Endometrial microvascular endothelial cells (primary cell): Measurements from ENCODE around the gene SOWAHC. TPM values are rescaled to one million over a fixed set of nuclear protein-coding genes. Genes with fewer than 3 reads are reported as not detected.
"Not testable (repeated sequence)": the region's sequence is repeated elsewhere in the genome, so short reads cannot be mapped to it uniquely, and the experiment has no call there.

Source experiments
- in situ Hi-C: cut with HindIII; loops from 2 replicates; pipeline ENCODE4 v1.10.0; 2017; ENCODE audit warnings: low sequenced_read_pairs, low pct_unique_long_range_greater_than_20kb; ENCODE audit errors: inconsistent ontology term
- total RNA-seq: library from RNA; depleted of rRNA; stranded (reverse); fragments of >200 nt; gene quantifications from one replicate; pipeline ENCODE4 v1.2.3, GENCODE V29; 2015; ENCODE audit errors: inconsistent ontology term

SOWAHC gene
- total RNA-seq, 1 donor from 2014 or later: 1.5 TPM

DNA sequence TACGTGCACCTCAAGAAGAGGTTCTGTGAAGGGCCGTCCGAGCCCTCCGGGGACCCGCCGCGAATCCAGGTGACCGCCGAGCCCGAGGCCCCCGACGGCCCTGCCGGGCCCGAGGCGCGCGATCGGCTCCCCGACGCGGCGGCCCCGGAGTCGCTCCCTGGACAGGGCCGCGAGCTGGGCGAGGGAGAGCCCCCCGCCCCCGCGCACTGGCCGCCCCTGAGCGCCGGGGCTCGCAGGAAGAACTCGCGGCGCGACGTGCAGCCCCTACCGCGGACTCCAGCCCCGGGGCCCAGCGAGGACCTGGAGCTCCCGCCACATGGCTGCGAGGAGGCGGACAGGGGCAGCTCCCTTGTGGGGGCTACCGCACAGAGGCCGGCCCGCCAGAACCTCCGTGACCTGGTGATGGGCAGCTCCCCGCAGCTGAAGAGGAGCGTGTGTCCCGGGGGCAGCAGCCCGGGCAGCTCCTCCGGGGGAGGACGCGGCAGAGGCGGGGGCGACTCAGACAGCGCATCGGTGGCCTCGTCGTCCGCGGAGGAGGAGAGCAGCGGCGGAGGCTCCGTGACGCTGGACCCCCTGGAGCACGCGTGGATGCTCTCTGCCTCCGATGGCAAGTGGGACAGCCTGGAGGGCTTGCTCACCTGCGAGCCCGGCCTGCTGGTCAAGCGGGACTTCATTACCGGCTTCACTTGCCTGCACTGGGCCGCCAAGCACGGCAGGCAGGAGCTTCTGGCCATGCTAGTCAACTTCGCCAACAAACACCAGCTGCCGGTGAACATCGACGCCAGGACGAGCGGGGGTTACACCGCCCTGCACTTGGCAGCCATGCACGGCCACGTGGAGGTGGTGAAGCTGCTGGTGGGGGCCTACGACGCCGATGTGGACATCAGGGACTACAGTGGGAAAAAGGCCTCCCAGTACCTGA lies 812 bp downstream of the SOWAHC start:
- in situ Hi-C loops: no loop called here

DNA sequence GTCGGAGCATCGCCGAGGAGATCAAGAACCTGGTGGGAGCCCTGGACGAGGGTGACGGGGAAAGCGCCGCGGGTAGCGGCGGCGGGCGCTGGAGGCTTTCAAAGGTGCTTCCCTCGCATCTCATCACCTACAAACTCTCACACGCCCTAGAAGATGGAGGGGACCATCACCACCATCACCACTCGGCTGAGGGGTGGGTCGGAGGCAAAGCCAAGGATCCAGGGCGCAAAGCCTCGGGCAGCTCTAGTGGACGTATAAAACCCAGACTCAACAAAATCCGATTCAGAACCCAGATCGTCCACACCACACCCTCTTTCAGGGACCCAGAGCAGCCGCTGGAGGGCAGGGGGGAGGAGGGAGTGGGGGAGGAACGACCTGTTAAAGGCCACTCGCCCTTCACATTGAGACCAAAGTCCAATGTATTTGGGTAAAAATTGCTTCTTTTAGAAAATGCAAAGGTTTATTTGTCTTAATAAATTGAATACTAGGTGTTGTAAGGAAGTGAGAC lies 1.5 kb downstream of the SOWAHC start:
- in situ Hi-C loops: no loop called here

DNA sequence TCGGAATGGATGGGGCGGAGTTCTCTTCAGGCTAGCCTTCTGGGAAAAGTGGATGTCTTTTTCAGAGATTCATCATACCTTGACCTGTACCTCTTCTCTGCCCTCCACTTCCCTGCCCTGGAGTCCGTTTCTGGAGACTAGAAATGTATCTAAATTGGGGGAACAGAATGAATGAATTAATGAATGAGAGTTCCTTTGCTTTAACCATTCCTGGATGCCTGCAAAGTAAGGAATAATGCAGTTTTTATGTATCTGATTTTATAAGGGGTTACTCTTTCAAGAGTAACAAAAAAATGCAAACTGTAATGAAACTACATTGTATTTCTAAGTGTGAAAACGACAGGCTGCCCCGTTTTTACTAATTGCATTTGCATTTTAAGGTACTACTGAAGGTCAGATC lies 2.0 kb downstream of the SOWAHC start:
- in situ Hi-C loops: no loop called here

DNA sequence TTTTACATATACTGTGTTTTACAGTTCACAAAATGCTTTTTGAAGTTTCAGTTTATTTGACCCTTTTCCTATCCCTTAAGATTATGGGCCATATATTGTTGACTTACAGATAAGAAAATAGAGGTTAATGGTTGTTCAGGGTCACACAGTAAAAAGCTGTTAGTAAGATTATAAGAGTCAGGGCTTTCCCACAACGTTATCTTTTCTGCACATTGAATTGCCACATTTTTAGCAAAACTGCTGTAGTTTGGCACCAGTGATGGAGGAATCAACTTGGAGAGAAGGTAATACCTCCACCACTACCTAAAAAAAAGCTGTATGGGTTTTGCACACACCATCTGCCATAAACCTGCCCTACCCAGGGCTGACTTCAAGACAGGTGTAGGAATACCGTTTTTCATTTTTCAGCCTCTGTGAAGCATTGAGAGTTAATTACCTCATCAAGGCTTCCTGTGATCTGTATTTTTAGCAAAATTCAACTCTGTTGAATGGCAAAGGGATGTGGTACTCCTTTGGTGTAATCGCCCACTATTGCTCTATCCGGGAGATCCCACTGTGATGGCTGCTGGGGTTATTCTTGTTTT lies 5.0 kb downstream of the SOWAHC start:
- in situ Hi-C loops: no loop called here

DNA sequence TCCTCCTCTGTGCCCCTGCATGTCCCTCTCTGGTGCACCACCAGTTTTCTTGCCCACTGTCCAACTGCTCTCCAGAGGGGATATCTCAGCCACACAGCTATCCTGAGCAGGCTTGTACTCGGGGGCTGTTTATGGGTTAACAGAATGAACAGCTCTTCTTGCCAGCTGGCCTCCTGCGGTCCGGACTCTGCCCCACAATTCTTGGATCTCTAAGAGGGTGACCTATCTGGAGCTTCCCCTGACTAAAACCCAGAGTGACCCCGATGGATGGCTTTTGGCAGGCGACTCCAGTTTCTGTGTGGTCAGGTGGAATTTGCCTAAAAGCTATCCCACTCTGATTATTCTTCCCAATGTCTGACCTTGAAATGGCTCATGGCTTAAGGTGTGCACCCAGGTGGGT lies 9.1 kb downstream of the SOWAHC start:
- in situ Hi-C loops: no loop called here

DNA sequence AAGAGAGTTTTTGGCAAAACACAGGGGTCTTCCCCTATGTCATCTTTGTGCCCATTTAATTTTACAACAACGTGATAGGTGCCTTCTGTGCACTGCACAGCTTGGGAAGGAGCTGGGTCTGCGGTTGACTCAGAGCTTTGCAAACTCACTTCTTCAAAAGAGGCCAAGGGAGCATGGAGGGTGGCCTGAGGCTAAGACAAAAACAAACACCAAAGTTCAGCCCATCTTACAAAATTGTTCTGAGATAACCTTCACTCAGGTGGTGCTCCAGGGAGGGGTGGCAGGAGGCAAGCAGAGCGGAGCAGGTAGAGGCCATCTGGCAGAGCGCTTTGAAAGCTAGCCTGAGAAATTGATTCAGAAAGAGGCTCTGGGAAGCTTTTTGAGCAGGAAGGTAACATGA lies 9.8 kb downstream of the SOWAHC start:
- in situ Hi-C loops: no loop called here

DNA sequence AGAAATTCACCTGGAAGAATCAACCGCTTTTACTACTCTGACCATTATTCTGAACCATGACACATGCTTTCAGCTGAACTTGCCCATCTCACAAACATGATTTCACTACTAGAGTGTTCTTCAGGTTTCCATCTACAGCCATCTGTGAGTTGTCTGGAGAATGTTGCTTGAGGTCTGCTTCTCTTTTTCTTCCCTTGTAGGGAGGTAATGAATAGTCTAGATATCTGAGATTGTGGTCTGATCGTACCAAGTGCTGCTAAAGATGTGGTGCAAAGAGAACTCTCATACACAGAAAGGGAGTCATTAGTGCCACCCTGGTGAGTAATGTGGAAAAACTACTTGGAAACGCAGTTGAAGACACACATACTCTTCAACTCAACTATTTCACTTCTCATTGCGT lies 10.2 kb downstream of the SOWAHC start:
- in situ Hi-C loops: no loop called here

DNA sequence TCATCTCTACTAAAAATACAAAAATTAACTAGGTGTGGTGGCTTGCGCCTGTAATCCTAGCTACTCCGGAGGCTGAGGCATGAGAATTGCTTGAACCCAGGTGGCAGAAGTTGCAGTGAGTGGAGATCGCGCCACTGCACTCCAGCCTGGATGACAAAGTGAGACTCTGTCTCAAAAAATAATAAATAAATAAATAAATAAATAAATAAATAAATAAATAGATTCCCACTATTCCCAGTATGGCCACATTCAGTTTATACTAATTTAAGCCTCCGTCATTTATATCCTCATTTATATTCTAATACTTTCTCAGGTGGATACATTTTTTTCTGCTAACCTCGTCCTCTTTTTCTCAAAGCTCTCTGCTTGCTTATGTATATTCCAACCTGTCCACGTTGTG lies 14.2 kb downstream of the SOWAHC start:
- in situ Hi-C loops: not testable (repeated sequence)

DNA sequence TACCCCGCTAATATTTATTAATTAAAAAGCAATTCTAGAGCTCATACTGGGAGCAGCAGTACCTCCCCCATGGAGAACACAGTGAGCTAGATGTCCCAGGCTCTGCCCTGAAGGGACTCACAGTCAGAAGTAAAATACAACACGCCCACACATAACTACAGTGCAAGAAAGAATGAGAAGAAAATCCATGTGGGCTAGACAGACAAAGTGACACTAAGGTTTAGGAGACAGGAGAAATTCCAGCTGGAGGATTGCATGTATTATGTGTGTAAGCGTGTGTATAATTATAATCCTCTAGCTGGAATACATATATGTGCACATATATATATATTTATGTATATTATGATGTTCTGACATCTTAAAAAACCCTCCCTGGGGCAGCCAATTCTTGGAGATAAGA lies 15.7 kb downstream of the SOWAHC start:
- in situ Hi-C loops: no loop called here

DNA sequence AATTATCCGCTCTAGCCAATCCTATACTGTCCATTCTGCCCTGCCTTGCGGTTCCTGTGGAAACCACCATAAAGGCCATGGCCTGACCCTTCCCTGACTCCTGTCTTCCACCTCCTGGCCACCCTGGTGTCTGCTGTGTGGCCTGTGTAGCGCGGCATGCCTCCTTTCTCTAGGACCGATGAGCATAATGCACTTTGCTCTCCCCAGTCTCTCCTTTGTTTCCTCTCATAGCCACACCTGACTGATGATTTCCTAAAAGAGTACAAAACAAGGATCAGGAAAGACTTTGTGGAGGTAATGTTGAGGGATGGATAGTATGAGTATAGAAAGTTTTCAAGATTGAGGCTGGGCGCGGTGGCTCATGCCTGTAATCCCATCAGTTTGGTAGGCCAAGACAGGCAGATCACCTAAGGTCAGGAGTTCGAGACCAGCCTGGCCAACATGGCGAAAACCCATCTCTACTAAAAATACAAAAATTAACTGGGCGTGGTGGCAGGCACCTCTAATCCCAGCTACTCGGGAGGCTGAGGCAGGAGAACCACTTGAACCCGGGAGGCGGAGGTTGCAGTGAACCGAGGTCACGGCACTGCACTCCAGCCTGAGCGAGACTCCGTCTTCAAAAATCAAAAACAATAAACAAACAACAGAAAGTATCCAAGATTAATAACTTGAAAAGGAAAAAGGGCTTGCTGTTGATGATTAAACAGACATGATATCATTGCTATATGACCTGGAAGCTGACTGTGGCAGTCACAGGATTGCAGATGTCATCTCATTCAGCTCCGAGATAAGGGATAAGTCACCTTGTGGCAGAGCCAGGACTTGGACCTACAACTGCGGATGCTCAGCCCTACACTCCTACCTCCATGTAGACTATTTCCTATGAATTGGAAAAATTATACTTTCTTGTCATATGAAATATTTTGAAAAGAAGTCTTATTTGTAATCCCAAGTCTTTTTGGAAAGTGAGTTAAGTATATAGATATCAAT lies 16.6 kb downstream of the SOWAHC start:
- in situ Hi-C loops: no loop called here

DNA sequence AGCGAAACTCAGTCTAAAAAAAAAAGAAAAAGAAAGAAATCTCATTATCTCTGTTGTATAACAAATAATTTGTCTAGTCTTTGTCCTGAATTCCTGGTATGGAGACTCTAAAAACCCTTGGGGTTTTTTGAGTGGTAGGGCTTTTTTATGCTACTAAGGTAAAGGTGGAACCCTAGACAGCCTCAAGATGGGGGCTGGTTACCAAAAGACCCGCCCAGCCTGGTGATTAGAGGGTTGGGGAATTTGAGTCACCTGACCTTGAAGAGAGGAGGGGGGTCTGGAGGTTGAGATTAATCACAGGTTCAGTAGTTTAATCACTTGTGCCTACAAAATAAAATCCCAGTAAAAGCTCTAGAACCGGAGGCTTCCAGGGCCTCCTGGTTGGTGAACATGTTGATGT lies 17.6 kb downstream of the SOWAHC start:
- in situ Hi-C loops: no loop called here

DNA sequence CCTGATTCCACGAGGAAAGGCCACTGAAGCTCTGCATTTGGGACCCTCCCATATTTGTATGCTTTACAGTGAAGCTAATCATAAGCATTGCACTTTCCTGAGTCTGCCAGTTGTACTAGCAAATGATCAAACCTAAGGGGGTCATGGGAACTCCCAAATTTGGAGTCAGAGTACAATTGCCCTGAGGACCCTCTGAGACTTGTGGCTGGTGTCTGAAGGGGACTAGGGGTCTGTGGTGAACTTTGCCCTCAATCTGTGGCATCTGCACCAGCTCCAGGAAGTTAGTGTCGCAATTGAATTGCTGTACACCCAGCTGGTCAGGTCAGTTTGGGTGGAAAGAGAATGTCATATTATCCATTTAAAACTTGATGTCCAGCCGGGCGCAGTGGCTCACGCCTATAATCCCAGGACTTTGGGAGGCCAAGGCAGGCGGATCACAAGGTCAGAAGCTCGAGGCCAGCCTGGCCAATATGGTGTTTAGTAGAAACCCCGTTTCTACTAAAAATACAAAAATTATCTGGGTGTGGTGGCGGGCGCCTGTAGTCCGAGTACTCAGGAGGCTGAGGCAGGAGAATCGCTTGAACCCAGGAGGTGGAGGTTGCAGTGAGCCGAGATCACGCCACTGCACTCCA lies 18.1 kb downstream of the SOWAHC start:
- in situ Hi-C loops: no loop called here

DNA sequence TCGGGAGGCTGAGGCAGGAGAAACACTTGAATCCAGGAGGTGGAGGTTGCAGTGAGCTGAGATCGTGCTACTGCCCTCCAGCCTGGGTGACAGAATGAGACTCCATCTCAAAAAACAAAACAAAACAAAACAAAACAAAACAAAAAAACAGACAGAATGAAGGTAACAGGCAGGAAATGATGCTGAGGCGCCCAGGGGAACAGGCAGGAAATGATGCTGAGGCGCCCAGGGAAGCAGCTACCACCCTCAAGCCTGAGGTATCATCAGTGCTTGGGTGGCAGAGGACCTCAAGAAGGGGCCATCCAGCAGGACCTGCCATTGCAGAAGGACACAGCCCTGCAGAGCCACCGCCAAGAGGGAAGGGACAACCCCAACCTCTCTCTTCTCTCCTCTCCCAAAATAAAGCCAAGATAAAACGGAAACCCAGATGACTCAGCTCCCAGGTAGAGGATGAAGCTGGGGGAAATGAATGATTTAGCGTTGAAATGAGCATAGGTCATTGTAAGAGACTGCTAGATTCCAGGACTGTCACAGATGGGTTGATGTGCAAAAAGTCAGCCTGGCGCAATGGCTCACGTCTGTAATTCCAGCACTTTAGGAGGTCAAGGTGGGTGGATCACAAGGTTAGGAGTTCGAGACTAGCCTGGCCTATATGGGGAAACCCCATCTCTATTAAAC lies 19.3 kb downstream of the SOWAHC start:
- in situ Hi-C loops: no loop called here

DNA sequence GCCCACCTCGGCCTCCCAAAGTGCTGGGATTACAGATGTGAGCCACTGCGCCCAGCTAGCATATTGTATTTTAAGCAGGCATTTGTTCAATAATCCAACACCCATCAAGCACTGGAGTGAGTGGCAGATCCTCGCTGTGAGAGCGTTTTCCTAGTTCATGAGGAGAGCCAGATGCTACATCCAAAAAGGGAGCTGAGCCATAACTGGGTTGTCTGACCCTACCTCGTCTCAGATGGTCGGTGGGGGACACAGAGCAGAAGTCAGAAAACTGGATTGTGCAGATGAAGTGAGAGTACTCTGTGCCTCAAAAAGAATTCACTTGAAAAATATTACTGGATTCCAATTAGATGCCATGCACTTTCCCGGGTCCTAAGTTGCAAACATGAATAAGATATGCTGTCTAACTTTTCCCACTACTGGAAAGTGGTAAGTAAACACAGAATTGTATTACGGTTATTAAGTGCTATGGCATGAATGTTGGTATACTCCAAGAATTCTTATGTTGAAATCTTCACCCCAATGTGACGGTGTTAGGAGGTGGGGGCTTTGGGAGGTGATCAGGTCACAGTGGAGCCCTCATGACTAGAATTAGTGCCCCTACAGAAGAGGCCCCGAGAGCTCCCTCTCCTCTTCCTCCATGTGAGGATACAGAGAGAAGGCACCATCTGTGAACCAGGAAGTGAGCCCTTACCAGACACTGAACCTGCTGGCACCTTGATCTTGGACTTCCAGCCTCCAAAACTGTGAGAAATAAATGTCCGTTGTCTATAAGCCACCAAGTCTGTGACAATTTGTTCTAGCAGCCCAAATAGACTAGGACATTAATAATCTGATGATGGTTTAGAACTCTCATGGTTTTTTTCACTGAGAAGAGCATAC lies 21.5 kb downstream of the SOWAHC start:
- in situ Hi-C loops: no loop called here

DNA sequence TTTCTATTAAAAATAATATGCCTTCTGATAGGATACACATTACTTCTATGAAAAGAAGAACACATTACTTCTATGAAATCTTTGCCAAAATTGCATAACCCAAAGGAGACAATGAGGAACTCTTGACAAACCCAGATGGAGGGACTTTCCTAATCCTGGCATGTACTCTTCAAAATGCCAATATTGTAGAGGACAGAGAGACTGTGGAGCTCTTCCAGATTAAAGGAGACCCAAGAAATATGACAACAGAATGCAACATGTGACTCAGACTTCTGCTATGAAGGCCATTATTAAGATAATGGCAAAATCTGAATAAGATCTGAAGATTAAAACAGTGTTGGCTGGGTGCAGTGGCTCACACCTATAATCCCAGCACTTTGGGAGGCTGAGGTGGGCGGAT lies 22.2 kb downstream of the SOWAHC start:
- in situ Hi-C loops: no loop called here

DNA sequence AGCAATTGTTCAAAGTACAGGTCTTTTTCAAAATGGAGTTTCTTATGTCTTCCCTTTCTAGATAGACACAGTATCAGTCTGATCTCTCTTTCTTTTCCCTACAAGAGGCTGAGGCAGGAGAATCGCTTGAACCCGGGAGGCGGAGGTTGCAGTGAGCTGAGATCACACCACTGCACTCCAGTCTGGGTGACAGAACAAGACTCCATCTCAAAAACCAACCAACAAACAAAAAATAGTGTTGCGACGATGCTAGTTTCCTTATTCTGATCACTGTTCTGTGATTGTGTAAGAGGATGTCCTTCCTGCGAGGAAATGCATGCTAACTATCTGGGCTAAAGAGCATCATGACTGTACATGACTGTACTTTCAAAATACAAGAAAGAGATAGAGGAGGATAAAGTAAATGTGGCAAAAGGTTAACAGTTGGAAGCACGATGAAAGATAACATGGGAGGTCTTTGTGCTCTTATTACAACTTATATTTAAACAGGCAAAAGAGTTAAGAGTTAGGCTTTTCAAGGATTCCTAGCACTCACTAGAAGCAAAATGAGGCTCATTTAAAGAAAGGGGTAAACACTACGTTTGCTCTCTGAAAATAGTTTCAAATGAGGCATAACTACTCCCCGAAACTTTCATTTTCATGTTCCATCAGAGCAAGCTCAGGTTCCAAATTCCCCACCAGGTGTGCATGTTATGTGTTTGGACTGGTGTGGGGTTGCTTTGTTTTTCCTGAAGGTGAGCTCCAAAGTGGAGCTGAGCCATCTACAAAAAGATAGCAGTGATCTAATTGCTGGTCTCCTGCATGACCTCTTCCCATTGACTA lies 23.8 kb downstream of the SOWAHC start:
- in situ Hi-C loops: no loop called here

DNA sequence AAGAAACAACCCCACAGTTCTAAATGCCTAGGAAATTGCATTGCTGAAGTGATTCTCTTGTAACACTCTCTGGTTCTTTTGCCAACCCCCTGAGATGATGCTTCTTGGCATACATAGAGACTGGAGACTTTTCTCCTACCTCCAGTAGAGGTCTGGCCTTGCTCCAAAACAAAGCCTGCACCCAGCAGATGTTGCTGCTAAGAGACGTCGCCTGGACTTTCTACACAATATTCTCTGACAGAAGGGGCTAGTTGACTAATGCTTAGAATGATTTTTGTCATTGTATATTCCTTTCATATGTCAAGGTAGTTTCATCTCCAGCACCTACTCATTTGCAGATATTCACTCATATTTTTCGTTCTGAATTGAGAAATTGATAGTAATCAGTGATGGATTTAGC lies 24.6 kb downstream of the SOWAHC start:
- in situ Hi-C loops: no loop called here
